Renal pelvis (tissue), 4 donors: ENCODE data around the gene DNAH2. TPM values are rescaled to one million over a fixed set of nuclear protein-coding genes. Genes with fewer than 3 reads are reported as not detected.
"Not testable (repeated sequence)": the region's sequence is repeated elsewhere in the genome, so short reads cannot be mapped to it uniquely, and the experiment has no call there.

Experiments used
- DNase-seq: peaks from one replicate; pipeline ENCODE4 v3.0.0-alpha.2; 2013
- polyA plus RNA-seq, 3 donors: library from polyadenylated mRNA; unstranded; fragments of 120-200 nt; gene quantifications; one replicate each; pipeline ENCODE4 v1.2.1, GENCODE V29; 2013; ENCODE audit not compliant: insufficient read length in 3 of 3

Gene DNAH2
- polyA plus RNA-seq, 3 donors, result 0.24 to 0.67 (median 0.34) TPM

GRCh38 chr17:7774055-7774521 is 56.5 kb downstream of the DNAH2 start:
- DNase-seq, result no peak

- no peak for DNase-seq
Observed at GRCh38 chr17:7775051-7775450, 57.5 kb downstream of the DNAH2 start.

GRCh38 chr17:7777017-7777416 is 59.5 kb downstream of the DNAH2 start:
- DNase-seq, result no peak

GRCh38 chr17:7780736-7781135 is 63.2 kb downstream of the DNAH2 start:
- DNase-seq, result no peak

GRCh38 chr17:7781429-7781828 is 63.9 kb downstream of the DNAH2 start:
- DNase-seq, result no peak

- no peak for DNase-seq
Observed at GRCh38 chr17:7782240-7782639, 64.7 kb downstream of the DNAH2 start.

GRCh38 chr17:7786866-7787265 is 69.3 kb downstream of the DNAH2 start:
- DNase-seq, result no peak

- DNase-seq, result no peak
Observed at GRCh38 chr17:7789131-7789530, 71.6 kb downstream of the DNAH2 start.

- no peak for DNase-seq
Observed at GRCh38 chr17:7790150-7790549, 72.6 kb downstream of the DNAH2 start.

- no peak for DNase-seq
Observed at GRCh38 chr17:7792611-7793010, 75.1 kb downstream of the DNAH2 start.

- DNase-seq, result no peak
Observed at GRCh38 chr17:7794075-7794663, 76.6 kb downstream of the DNAH2 start.

GRCh38 chr17:7797976-7798375 is 80.4 kb downstream of the DNAH2 start:
- no peak for DNase-seq

GRCh38 chr17:7798839-7799238 is 81.3 kb downstream of the DNAH2 start:
- no peak for DNase-seq

- DNase-seq, result no peak
Observed at GRCh38 chr17:7803981-7804380, 86.4 kb downstream of the DNAH2 start.

- DNase-seq, result no peak
Observed at GRCh38 chr17:7806587-7806986, 89.0 kb downstream of the DNAH2 start.

GRCh38 chr17:7807206-7807605 is 89.7 kb downstream of the DNAH2 start:
- no peak for DNase-seq

- DNase-seq, result no peak
Observed at GRCh38 chr17:7809086-7809790, 91.7 kb downstream of the DNAH2 start.

GRCh38 chr17:7809791-7810343 is 92.3 kb downstream of the DNAH2 start:
- not testable (repeated sequence) for DNase-seq

- DNase-seq, result no peak
Observed at GRCh38 chr17:7811251-7811650, 93.7 kb downstream of the DNAH2 start.

GRCh38 chr17:7814969-7815368 is 97.4 kb downstream of the DNAH2 start:
- no peak for DNase-seq

- DNase-seq, result no peak
Observed at GRCh38 chr17:7816926-7817642, 99.5 kb downstream of the DNAH2 start.

GRCh38 chr17:7817643-7817964 is 100.1 kb downstream of the DNAH2 start:
- DNase-seq, result no peak

- DNase-seq, result no peak
Observed at GRCh38 chr17:7818026-7818425, 100.5 kb downstream of the DNAH2 start.
